ENCODE data around the gene SGIP1.

SGIP1 gene, protein sequence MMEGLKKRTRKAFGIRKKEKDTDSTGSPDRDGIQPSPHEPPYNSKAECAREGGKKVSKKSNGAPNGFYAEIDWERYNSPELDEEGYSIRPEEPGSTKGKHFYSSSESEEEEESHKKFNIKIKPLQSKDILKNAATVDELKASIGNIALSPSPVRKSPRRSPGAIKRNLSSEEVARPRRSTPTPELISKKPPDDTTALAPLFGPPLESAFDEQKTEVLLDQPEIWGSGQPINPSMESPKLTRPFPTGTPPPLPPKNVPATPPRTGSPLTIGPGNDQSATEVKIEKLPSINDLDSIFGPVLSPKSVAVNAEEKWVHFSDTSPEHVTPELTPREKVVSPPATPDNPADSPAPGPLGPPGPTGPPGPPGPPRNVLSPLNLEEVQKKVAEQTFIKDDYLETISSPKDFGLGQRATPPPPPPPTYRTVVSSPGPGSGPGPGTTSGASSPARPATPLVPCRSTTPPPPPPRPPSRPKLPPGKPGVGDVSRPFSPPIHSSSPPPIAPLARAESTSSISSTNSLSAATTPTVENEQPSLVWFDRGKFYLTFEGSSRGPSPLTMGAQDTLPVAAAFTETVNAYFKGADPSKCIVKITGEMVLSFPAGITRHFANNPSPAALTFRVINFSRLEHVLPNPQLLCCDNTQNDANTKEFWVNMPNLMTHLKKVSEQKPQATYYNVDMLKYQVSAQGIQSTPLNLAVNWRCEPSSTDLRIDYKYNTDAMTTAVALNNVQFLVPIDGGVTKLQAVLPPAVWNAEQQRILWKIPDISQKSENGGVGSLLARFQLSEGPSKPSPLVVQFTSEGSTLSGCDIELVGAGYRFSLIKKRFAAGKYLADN

DNA sequence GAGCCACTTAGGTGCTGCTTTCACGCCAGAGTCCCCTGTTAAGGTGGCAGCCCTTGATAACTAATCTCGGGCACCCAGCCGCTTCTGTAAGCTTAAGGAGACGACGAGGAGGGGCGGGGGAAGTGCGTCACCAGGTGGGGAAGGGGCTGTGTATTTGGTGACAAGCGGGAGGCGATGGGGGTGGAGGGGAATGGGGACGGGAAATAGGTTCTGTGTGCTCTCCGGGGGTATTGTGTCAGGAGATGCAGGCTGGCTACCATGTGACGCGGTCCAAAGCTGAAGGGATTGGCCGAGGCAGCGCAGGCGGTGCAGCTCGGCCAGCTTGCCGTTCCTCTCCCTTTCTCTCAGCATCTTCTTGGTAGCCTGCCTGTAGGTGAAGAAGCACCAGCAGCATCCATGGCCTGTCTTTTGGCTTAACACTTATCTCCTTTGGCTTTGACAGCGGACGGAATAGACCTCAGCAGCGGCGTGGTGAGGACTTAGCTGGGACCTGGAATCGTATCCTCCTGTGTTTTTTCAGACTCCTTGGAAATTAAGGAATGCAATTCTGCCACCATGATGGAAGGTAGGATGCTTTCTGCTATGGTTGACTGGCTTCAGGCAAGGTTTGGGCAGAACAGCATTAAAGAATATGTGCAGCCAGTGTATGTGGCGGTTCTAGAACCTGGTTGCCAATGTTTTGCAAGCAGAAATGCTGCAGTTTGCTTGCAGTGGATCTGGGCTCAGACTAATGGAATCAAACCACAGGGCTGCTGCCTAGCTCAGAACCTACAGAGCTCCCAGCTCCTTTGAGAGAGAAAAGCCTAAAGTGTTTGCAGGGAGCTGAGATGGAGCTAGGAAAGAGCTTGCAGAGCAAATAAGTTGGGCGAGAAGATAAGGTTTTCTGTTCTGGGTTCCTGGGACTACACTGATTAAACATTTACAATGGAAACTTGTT, at the start of gene SGIP1:
Gene SGIP1 (plus strand): TSS at position 350 of the 937 bp plus-strand sequence. CDS start 206 bp downstream, at position 556.
- no peak for FAIRE-seq

DNA sequence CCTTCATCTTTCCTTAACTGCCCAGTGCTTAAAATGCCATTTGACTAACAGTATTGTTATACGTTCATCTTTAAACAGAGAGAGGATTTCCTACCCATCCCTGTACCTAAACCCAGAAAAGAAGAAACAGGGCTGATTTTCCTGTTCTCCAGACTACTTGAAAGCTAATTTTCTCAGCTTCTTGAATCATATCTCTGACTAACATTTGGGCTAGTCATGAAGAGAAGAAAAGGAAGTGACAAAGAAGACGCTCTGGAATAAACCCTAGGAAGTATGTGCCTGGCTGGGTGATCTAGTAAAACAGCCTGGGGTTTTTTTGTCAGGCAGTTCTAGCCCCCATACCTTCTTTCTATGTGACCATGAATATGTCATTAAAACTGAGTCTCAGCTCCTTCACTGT, 44.8 kb upstream of the SGIP1 start:
- FAIRE-seq (no peak), DNase-seq (ENCODE audit: extremely low spot score, insufficient read length, low read depth) (no peak)

More for the DNA sequence above, at the start of gene SGIP1:
- no peak for DNase-seq (ENCODE audit: extremely low spot score, insufficient read length, low read depth)

DNA sequence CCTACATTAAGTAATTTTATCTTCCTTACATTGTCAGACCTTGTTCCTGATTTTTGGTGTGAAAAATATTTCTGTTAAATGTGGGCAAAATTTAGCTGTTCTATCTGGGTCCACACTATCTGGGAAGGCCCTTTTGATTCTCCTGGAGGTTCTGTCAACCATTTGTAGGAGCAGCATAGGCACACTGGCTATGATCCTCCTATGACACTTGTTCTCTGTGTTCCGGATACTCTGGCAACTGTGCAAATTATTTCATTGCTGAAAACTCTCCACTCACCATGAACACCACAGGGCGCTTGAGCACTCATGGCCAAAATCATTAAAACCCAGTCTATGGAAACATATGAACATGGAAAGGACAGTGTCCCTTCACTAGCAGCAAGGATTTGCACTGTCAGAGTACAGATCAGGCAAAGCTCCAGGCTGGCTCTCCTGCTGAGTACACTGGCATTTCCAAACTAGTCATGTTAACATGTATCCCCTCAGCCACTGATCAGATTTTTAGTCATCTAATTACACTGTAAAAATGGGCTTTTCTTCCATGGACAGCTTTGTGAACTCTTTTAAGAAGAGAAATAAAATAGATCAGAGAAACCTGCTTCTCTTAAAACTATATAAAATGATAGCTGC, 43.9 kb upstream of the SGIP1 start:
- DNase-seq (ENCODE audit: extremely low spot score, insufficient read length, low read depth) (no peak), FAIRE-seq (no peak)

DNA sequence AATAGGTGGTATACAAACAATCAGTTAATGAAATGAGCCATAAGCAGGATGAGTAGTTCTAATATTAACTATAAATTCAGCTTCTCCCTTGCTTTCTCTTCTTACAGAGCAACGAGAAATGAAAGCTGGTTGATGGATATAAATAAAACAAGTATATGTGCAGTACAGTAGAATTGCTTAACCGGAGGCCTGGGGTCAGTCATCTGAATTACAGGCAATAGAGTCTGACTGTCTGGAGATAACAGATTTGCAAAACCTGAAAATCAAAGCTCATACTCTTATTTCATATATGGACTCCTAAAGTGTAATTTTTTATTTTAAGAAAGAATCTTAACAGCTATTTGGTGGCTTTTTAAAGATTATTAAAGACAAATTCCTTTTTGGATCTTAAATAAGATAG, 43.1 kb upstream of the SGIP1 start:
- DNase-seq (ENCODE audit: extremely low spot score, insufficient read length, low read depth): no peak
- peak; percentile 12 for FAIRE-seq

DNA sequence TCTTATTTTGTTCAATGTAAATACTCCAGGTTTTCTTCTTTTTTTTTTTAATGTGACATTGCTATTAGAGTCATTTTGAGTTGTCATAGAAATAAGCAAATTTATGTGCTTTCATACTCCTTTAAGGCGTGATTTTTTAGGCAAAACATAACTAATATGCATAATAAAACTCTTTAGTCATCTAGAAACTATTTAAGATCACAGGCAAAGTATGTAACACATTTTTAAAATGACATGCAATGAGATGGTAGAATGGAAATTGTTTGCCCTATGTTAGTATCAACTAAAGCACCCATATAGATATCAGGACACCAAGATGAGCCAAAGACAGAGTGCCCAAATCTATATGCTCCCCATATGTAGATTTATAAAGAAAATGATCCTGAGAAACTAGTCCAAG, 41.5 kb upstream of the SGIP1 start:
- DNase-seq (ENCODE audit: extremely low spot score, insufficient read length, low read depth) (no peak), FAIRE-seq (no peak)

DNA sequence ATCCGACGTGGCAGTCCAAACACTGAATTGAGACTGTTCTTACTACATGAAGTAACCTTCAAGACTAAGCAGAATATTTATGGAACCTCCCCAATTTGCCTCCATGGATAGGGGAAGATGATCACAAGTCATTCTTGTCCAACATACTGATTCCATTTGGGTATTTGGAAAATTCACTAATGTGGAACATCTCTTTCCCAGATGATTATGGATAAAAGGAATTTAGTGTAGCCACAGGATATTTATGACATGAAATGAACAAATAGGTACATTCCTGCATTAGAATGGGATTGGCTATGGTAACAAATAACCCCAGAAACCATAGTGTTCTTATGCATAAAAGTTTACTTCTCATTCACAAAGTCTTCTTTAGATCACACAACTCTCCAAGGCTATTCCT, 40.2 kb upstream of the SGIP1 start:
- DNase-seq (ENCODE audit: extremely low spot score, insufficient read length, low read depth) (no peak), FAIRE-seq (no peak)

DNA sequence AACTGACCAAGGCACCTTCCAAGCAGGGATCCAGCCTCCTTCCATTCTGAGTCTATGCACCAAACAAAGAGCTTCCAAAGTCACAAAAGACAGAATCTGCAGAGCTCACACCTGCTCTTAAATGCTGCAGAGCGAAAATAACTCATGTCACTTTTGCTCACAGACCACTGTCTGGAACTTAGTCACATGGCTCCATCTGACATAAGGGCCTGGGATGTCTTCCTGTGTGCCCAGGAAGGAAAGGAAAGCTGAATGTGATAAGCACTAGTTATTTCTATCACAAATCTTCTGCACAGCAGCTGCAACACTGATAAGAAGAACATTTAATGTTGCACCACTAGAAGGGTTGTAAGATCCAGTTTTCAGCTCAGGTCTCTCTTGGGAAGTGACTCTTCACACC, 39.5 kb upstream of the SGIP1 start:
- DNase-seq (ENCODE audit: extremely low spot score, insufficient read length, low read depth) (no peak), FAIRE-seq (no peak)

DNA sequence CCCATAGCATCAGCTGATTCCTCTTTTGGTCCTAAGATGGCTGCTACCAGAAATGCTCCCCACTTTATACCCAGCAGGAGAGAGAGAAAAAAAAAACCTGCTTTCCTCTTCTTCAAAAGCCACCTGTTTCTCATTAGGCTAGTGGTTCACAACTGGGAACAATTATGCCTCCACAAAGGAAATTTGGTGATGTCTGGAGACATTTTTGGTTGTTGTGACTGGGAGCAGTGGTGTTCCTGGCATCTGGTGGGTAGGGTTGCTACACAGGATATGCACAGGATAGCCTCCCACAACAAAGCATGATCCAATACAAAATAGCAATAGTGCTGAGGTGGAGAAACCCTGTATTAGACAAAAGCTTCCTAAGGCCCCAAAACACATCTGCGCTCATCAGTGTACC, 38.5 kb upstream of the SGIP1 start:
- FAIRE-seq: no peak

DNA sequence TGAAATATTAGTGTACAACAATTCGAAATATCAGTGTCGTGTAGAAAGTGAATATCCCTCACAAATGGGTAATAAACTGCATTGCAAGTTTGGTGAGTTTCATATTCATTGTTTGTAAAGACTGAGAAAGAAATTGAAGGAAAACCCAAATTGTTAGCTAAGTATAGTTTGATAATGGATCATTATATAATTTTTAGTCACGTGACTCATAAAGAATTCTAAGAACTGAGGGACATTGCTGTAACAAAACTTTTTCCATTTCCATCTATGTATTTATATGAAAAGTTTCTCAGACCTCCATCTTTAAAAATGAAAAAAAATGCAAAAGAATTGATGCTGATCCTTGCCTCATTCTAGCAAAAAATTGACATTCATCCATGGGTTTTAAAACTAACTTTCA, 36.0 kb upstream of the SGIP1 start:
- DNase-seq (ENCODE audit: extremely low spot score, insufficient read length, low read depth) (no peak), FAIRE-seq (no peak)

More for the DNA sequence above, 38.5 kb upstream of the SGIP1 start:
- no peak for DNase-seq (ENCODE audit: extremely low spot score, insufficient read length, low read depth)

DNA sequence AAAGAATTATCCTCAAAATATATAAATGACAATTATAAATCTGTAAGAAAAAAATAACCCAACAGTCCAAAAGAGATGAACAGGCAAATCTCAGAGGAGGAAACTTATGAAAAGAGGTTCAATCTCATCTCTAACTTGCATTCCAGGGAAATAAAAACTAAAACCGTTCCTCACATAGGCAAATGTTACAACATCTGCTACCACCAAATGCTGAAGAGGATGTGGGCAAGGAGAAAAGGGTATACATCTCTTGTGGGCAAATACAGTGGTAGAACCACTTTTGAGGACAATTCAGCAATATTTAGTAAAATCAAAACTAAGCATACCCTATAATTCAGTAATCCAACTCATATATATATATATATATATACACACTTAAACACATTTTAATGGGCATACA, 33.7 kb upstream of the SGIP1 start:
- DNase-seq (ENCODE audit: extremely low spot score, insufficient read length, low read depth): no peak
- FAIRE-seq: no peak

DNA sequence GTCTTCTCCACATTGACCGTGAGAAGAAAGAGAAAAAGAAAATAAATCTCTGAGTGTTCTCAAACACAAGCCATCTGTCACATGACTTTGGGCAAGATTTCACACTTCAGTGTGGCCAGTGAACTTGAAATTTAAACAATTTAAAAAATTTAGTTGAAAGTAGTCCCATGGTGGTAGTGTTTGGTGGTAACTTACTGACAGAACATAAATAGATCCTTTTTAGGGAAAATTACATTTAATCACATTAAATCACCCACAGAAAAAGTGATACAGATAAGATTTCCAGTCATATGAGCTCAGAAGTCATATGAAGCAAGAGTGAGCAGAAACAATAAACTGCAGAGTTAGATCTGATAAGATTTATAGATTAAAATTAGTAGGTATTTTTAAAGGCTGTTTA, 31.9 kb upstream of the SGIP1 start:
- DNase-seq (ENCODE audit: extremely low spot score, insufficient read length, low read depth) (no peak), FAIRE-seq (no peak)

DNA sequence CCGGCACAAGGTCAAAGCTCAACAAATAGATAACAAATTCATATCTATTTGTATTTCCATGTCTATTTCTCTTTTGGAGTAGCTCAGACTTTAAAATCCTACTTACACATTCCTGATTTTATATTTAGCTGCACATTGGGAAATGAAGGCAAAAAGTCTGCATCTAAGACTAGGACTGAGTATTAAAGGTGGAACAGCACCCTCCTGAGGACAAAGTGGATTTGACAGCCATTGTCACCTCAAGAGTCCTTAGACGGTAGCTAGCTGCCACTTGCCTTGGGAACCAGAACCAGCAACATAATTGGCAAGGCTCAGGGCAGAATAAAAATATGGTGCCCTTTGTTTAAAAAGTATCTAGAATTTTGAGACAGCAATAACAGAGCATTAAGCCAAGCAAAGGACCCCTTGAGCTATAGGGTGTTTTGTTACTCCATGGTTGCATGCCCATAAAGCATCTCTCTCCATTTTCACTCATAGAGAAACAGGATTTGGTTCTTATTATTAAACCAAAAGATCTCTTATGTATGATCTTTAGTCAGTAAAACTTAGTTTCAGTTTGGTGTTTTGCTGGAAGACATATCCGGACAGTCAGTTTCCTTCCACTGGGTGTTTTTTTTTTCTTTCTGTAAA, 30.0 kb upstream of the SGIP1 start:
- DNase-seq (ENCODE audit: extremely low spot score, insufficient read length, low read depth): no peak
- FAIRE-seq: peak; percentile 78

DNA sequence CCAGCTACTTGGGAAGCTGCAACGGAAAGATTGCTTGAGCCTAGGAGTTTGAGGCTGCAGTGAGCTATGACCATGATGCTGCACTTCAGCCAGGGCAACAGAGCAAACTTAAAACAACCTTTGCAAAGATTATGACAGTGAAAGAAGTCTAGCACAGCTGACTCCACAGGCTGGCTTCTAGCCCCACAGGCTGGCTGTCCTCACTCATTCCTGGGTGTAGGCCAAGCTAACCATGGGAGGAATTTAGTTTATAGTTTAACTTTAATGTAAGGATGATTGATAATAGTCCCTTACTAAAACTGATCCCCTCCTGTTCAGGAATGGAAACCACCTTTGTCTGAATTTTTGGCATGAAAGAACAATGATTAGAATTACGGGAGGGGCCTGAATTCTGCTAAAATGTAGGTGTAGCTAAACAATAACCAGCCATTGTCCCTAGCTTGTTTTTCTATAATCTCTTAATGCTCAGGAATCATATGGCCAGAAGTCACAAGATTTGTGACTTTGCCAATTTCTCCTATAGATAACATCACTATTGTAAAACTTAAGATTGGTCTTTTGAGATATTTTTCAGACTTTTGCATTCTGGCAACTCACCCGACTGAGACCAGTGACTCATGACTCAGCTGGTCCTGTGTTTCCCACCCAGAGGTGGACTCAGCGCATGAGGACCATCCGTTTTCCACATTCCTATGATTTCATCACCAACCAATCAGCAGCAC, 28.1 kb upstream of the SGIP1 start:
- no peak for DNase-seq (ENCODE audit: extremely low spot score, insufficient read length, low read depth)
- FAIRE-seq: no peak

DNA sequence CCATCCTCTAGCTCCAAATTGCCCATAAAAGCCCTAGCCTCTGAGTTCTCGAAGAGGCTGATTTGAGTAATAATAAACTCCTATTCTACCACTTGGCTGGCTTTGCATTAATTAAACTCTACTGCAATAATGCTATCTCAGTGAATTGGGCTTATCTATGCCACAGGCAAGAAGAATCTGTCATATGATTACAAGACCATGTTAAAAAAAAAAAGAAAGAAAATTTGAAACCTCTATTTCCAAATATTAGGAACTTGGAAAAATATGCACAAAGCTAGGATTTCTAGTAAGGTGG, 27.6 kb upstream of the SGIP1 start:
- no peak for DNase-seq (ENCODE audit: extremely low spot score, insufficient read length, low read depth)
- no peak for FAIRE-seq

DNA sequence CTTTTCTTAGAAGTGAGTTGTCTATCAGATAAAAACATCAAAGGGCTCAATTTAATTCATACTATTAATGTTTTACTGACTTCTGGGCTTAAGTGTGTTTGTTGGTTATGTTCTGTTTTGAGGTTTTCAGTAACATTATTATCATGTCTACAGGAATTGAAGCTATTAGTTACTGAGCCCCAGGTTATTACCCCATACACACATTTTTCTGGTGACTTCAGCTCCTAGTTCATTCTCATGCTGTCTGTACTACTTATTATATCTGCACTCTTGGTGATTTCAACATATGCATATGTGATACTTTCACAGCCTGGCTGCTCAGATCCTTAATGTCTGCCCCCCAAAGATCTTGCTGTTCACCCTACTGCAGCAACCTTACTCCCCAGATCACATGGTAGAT, 27.0 kb upstream of the SGIP1 start:
- DNase-seq (ENCODE audit: extremely low spot score, insufficient read length, low read depth) (no peak), FAIRE-seq (no peak)

DNA sequence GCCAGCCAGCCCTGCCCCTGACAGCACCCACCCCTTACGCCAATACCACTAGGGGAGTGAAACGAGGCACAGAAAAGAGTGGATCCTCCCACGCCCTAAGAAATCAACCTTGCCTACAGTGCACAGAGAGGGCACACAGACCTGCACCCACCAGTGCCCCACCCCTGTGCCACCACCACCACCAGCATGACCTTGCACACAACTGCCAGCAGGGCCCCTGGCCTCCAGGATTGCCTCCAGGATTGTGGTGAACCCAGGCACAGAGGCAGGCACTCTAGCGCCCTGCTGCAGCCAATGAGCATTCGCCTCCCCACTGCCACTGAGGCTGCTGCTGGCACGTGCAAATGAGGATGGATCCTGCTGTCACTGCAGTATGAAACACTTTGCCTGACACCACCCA, 23.5 kb upstream of the SGIP1 start:
- DNase-seq (ENCODE audit: extremely low spot score, insufficient read length, low read depth) (no peak), FAIRE-seq (no peak)

DNA sequence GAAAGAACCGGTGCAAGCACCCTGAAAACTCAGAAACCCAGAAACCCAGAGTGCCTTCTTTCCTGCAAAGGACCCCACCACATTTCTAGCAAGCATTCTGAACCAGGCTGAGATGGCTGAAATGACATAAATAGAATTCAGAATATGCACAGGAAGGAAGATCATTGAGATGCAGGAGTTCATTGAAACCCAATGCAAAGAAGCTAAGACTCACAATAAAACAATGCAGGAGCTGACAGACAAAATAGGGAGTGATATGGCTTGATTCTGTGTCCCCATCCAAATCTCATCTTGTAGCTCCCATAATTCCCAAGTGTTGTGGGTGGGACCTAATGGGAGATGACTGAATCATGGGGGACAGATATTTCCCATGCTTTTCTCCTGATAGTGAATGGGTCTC, 22.8 kb upstream of the SGIP1 start:
- DNase-seq (ENCODE audit: extremely low spot score, insufficient read length, low read depth): no peak
- FAIRE-seq: no peak

DNA sequence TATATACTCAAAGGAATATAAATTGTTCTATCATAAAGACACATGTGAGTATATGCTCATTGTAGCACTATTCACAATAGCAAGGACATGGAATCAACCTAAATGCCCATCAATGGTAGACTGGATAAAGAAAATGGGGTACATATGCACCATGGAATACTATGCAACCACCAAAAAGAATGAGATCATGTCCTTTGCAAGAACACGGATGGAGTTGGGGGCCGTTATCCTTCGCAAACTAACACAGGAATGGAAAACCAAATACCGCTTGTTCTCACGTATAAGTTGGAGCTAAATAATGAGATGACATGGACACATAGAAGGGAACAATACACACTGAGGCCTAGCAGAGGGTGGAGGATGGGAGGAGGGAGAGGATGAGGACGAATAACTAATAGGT, 16.0 kb upstream of the SGIP1 start:
- no peak for DNase-seq (ENCODE audit: extremely low spot score, insufficient read length, low read depth)
- FAIRE-seq: no peak

DNA sequence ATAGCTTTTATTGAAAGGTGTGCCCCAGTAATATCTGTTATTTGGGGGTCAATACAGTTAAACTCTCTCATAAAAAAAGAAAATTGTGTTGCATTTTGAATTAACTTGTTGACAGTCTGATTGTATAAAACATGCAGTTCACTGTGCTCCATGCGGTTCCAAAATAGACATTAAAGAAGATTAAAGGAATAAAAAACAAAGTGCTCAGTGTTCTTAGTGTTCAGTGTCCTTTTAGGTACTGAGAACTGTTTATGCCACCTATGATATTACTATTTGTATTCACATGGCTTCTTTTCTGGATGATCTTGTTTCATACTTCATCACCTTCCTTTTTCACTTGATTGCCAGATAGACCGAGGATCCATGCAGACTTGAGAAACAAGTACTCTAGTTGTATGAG, 15.3 kb upstream of the SGIP1 start:
- DNase-seq (ENCODE audit: extremely low spot score, insufficient read length, low read depth): no peak
- no peak for FAIRE-seq

Measured in GM18507 (cell line).